Liver (tissue), 9 donors: ENCODE results near the gene MAPT. TPM values are rescaled to one million over a fixed set of nuclear protein-coding genes. Genes with fewer than 3 reads are reported as not detected.

Experiments used
- DNase-seq: peaks from one replicate; pipeline ENCODE4 v3.0.0-alpha.2; 2017; ENCODE audit warnings: low spot score
- H3K27ac ChIP-seq, 2 donors: one replicate each; pipeline ENCODE4 v1.7.0; 2013; ENCODE audit warnings: inconsistent platforms in 2 of 2, low read length in 2 of 2, control low read depth in 1 of 2, low read depth in 1 of 2, mild to moderate bottlenecking in 1 of 2
- H3K27me3 ChIP-seq, 4 donors: one replicate each; pipeline versions ENCODE4 v1.6.1 to v1.7.0; 2013; ENCODE audit warnings: low read length in 3 of 4, inconsistent platforms in 1 of 4, mild to moderate bottlenecking in 1 of 4, moderate library complexity in 1 of 4; ENCODE audit not compliant: control insufficient read depth in 4 of 4, insufficient read depth in 4 of 4
- H3K36me3 ChIP-seq, 4 donors: one replicate each; pipeline versions ENCODE4 v1.6.1 to v1.7.0; 2013; ENCODE audit warnings: low read length in 3 of 4, mild to moderate bottlenecking in 3 of 4, low read depth in 1 of 4, moderate library complexity in 1 of 4; ENCODE audit not compliant: control insufficient read depth in 4 of 4, insufficient read depth in 3 of 4
- H3K4me1 ChIP-seq, 4 donors: one replicate each; pipeline versions ENCODE4 v1.6.1 to v1.7.0; 2013; ENCODE audit warnings: low read length in 3 of 4, mild to moderate bottlenecking in 3 of 4, moderate library complexity in 1 of 4; ENCODE audit not compliant: control insufficient read depth in 4 of 4, insufficient read depth in 4 of 4
- H3K4me3 ChIP-seq, 3 donors: one replicate each; pipeline versions ENCODE4 v1.6.1 to v1.7.0; 2013; ENCODE audit warnings: low read length in 3 of 3, control low read depth in 1 of 3, low read depth in 1 of 3, mild to moderate bottlenecking in 1 of 3
- H3K9ac ChIP-seq, 2 donors: one replicate each; pipeline ENCODE4 v1.7.0; 2013; ENCODE audit warnings: low read length in 2 of 2, mild to moderate bottlenecking in 2 of 2, moderate library complexity in 2 of 2, control low read depth in 1 of 2, low read depth in 1 of 2
- H3K9me3 ChIP-seq, 4 donors: one replicate each; pipeline versions ENCODE4 v1.6.1 to v1.7.0; 2013; ENCODE audit warnings: low read length in 3 of 4; ENCODE audit not compliant: control insufficient read depth in 4 of 4
- ATF3 ChIP-seq: IDR thresholded peaks from 2 replicates; pipeline ENCODE4 v1.6.1; 2016; ENCODE audit warnings: antibody characterized with exemption
- CTCF ChIP-seq: fragments of 150-350 bp; IDR thresholded peaks from 2 replicates; pipeline ENCODE4 v1.5.1; 2017; ENCODE audit warnings: improper control_type of control experiment, low read depth, low read length; ENCODE audit not compliant: missing input control
- EGR1 ChIP-seq, 2 donors: IDR thresholded peaks; 2 replicates each; pipeline ENCODE4 v1.6.1; 2016 to 2018; ENCODE audit warnings: antibody characterized with exemption in 2 of 2, low read depth in 2 of 2
- FOXA1 ChIP-seq: IDR thresholded peaks from 2 replicates; pipeline ENCODE4 v1.6.1; 2016; ENCODE audit warnings: antibody characterized with exemption
- FOXA2 ChIP-seq: IDR thresholded peaks from 2 replicates; pipeline ENCODE4 v1.6.1; 2016; ENCODE audit warnings: antibody characterized with exemption
- GABPA ChIP-seq, 2 donors: IDR thresholded peaks in 1 of 2; conservative IDR thresholded peaks in 1 of 2; 2 replicates each; pipeline ENCODE4 v1.6.1; 2016; ENCODE audit warnings: antibody characterized with exemption in 2 of 2, mild to moderate bottlenecking in 1 of 2, moderate library complexity in 1 of 2
- HNF4A ChIP-seq, 2 donors: conservative IDR thresholded peaks; 2 replicates each; pipeline ENCODE4 v1.6.1; 2016; ENCODE audit warnings: antibody characterized with exemption in 2 of 2, mild to moderate bottlenecking in 2 of 2
- HNF4G ChIP-seq: IDR thresholded peaks from 2 replicates; pipeline ENCODE4 v1.6.1; 2016; ENCODE audit warnings: antibody characterized with exemption
- JUND ChIP-seq, 2 donors: IDR thresholded peaks; 2 replicates each; pipeline ENCODE4 v1.6.1; 2016; ENCODE audit warnings: antibody characterized with exemption in 2 of 2
- NR2F2 ChIP-seq: IDR thresholded peaks from 2 replicates; pipeline ENCODE4 v1.6.1; 2016; ENCODE audit warnings: antibody characterized with exemption
- REST ChIP-seq: IDR thresholded peaks from 2 replicates; pipeline ENCODE4 v1.6.1; 2016; ENCODE audit warnings: antibody characterized with exemption, mild to moderate bottlenecking
- RXRA ChIP-seq, 2 donors: IDR thresholded peaks; 2 replicates each; pipeline ENCODE4 v1.6.1; 2017 to 2018; ENCODE audit warnings: antibody characterized with exemption in 2 of 2, mild to moderate bottlenecking in 1 of 2
- SP1 ChIP-seq: IDR thresholded peaks from 2 replicates; pipeline ENCODE4 v1.6.1; 2018; ENCODE audit warnings: antibody characterized with exemption, mild to moderate bottlenecking
- TAF1 ChIP-seq: conservative IDR thresholded peaks from 2 replicates; pipeline ENCODE4 v1.6.1; 2016; ENCODE audit warnings: antibody characterized with exemption, mild to moderate bottlenecking
- WGBS: extraction: QIAGEN DNeasy Blood & Tissue Kit; methylation state at CpG from one replicate; pipeline ENCODE4 v1.1.7; 2013; 5-methylcytosine and 5-hydroxymethylcytosine counted together
- polyA plus RNA-seq, 2 donors: library from polyadenylated mRNA; stranded (reverse) in 1 of 2; unstranded in 1 of 2; fragments of 200-250 nt in 1 of 2; fragments of >200 nt in 1 of 2; fragmentation: Nextera tagmentation in 1 of 2; extraction: Ambion mirVana in 1 of 2; gene quantifications; one replicate each; pipeline versions ENCODE4 v1.2.1 to v1.2.3, GENCODE V29; 2013 to 2015
- total RNA-seq, 2 donors: library from RNA; depleted of rRNA; stranded (reverse); fragments of >200 nt; gene quantifications; one replicate each; pipeline ENCODE4 v1.2.3, GENCODE V29; 2014
- TF ChIP-seq, protein P1 (sequence below): IDR thresholded peaks from 2 replicates; pipeline ENCODE4 v1.6.1; 2016; ENCODE audit warnings: antibody characterized with exemption
- TF ChIP-seq, protein P2 (sequence below): IDR thresholded peaks from 2 replicates; pipeline ENCODE4 v1.6.1; 2016; ENCODE audit warnings: antibody characterized with exemption
- donor health status: healthy.
- donor health status: healthy.
- donor health status: healthy.
- donor health status: healthy.
- donor health status: healthy.

MAPT gene
- total and polyA plus RNA-seq, 4 donors = 0.05 to 0.67 (median 0.27) TPM

GRCh38 chr17:45973099-45973780 is 78.9 kb downstream of the MAPT start:
- no peaks in the 10 kb centered on the region for H3K9me3 ChIP-seq
- H3K36me3 ChIP-seq = no peaks in the 10 kb centered on the region
- DNase-seq = no peak
- WGBS = 86% methylated on average over 12 of the region's 12 CpGs
- H3K27me3 ChIP-seq = no peaks in the 10 kb centered on the region
- H3K4me1 ChIP-seq = no peaks in the 10 kb centered on the region
- H3K27ac ChIP-seq = no peak overlapping the region
- H3K4me3 ChIP-seq = no peak overlapping the region
- no peak for TF ChIP-seq NR2F2
- TF ChIP-seq HNF4G = no peak
- no peak for TF ChIP-seq EGR1 (IDR thresholded peaks at IDR 0.05; ENCODE audit: low read depth in 2 of 2)
- TF ChIP-seq TAF1 = no peak
- TF ChIP-seq FOXA2 = no peak
- TF ChIP-seq ATF3 = no peak
- TF ChIP-seq CTCF = no peak
- no peak for TF ChIP-seq GABPA (IDR thresholded peaks at IDR 0.05 in 1 of 2, conservative IDR thresholded peaks at IDR 0.05 in 1 of 2)
- no peak for TF ChIP-seq REST
- no peak for TF ChIP-seq RXRA (IDR thresholded peaks at IDR 0.05)
- TF ChIP-seq SP1 = no peak
- TF ChIP-seq, protein P1, sequence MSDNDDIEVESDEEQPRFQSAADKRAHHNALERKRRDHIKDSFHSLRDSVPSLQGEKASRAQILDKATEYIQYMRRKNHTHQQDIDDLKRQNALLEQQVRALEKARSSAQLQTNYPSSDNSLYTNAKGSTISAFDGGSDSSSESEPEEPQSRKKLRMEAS = no peak
- TF ChIP-seq JUND (IDR thresholded peaks at IDR 0.05) = no peak
- no peak for TF ChIP-seq HNF4A (conservative IDR thresholded peaks at IDR 0.05)
- TF ChIP-seq FOXA1 = no peak
- TF ChIP-seq, protein P2, sequence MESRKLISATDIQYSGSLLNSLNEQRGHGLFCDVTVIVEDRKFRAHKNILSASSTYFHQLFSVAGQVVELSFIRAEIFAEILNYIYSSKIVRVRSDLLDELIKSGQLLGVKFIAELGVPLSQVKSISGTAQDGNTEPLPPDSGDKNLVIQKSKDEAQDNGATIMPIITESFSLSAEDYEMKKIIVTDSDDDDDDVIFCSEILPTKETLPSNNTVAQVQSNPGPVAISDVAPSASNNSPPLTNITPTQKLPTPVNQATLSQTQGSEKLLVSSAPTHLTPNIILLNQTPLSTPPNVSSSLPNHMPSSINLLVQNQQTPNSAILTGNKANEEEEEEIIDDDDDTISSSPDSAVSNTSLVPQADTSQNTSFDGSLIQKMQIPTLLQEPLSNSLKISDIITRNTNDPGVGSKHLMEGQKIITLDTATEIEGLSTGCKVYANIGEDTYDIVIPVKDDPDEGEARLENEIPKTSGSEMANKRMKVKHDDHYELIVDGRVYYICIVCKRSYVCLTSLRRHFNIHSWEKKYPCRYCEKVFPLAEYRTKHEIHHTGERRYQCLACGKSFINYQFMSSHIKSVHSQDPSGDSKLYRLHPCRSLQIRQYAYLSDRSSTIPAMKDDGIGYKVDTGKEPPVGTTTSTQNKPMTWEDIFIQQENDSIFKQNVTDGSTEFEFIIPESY = no peak
- no peak overlapping the region for H3K9ac ChIP-seq
